ENCODE results near the gene NELL1.

DNA sequence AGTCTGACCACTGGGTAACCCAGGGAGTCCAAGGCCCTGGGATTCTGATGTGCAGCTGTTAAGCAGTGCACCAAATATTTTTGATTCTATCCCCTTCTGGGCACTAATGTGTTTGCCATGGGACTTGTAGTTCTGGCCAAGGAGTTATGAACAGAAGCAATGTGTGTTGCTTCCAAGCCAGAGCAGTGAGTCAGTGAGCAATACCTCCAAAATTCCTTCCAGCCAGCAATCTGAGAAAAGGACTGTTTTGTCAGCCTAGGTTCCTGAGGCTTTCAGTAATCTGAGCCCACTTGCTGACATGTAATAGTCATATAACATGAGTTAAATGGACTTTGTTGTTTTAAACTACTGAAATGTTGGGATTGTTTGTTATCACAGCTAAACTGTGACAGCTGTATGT is 311.4 kb downstream of the NELL1 start:
- TF ChIP-seq POLR2AphosphoS5 (IDR thresholded peaks at IDR 0.05) (no peak), POLR2A (IDR thresholded peaks at IDR 0.05) (no peak)

Measured in transverse colon (tissue), 3 donors.